ENCODE results near the gene RBPJL.

Gene RBPJL

DNA sequence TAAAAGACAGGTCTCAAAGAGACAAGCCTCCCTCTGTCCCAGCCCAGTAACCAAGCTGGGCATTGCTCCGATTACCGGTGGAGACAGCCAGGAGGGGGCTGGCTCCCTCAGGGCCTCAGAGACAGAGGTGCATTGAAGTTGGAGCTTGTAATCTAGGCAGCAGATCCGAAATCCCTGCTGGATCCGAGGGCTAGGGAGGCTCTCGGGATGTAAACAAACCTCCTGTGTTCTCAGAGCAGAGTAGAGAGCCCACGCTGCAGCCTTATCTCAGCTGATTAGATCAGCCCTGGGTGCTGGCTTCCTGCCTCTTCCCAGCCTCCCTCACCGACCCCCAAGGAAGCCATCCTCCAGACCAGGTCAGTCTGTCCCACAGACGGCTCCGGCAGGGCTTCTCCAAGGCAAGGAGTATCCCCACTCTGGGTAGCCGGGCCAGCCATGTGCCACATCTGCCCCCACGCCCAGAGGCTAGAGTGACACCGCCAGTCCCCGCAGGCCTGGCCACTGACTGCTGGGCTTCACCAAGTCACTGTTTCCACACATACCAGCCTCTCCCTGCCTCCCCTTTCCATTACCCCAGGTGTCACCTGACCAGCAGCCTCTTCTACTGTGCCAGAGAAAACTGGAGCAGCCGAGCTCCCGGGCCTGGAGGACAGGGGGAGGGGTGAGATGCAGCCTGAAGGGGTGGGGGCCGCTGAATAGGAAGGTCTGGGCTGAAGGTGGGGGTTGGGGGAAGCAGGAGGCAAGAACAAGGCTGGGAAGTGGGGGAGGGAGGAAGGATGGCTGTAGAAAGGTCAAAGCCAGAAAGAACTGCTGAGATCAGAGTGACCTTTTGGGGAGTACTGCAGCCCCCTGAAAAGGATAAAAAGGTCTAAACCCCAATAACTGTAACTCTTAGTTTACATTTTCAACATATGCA is 35.6 kb downstream of the RBPJL start:
- peaks cover 30% of the 10 kb centered on the region for H3K4me1 ChIP-seq (ENCODE audit: control insufficient read depth, insufficient read depth, low read length)
- H3K9me3 ChIP-seq (ENCODE audit: control insufficient read depth, insufficient read depth, low read length): no peaks in the 10 kb centered on the region
- no peaks in the 10 kb centered on the region for H3K27me3 ChIP-seq (ENCODE audit: control insufficient read depth, insufficient read depth, low read length)
- peak; percentile 50 for DNase-seq (ENCODE audit: low read depth, low spot score)
- no peak overlapping the region for H3K4me3 ChIP-seq (ENCODE audit: low read length)
- peak overlapping the region; percentile 45 for H3K27ac ChIP-seq (ENCODE audit: low read length)
- no CpG with 5 or more reads among the region's 16 CpGs for WGBS (ENCODE audit: insufficient coverage, insufficient read length)
- H3K36me3 ChIP-seq (ENCODE audit: control insufficient read depth, insufficient read depth, low read length): no peaks in the 10 kb centered on the region

DNA sequence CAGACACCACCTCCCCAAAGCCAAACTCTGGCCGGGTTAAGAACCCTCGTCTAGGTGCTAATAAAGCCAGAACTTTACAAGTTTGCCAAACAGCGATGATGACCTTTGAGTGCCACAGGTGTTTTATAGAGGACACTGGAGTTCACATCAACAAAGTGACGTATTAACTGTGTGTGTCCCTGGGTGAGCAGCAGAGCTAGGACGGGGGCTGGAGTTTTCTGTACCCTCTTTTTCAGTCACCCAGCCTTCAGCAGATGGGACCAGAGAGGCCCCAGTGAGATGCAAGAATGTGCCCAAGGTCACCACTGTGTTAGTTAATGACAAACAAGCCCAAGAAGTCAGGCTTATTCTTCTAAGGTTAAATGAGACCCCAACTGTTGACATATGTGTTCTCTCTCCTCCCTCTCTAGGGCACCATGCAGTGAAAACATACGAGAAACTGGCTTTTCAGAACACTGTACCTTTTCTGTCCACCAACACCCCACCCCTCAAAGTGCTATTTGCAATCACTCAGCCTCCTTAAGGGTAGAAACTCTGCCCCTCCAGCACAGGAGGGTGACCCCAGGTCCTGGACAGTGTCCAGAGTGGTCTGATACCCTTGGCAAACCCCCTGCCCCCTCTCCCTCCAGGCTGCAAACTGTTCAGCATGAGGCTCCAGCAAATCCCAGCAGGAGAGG is 36.4 kb downstream of the RBPJL start:
- no CpG with 5 or more reads among the region's 6 CpGs for WGBS (ENCODE audit: insufficient coverage, insufficient read length)
- Histone ChIP-seq H3K36me3 (ENCODE audit: control insufficient read depth, insufficient read depth, low read length) (no peaks in the 10 kb centered on the region), H3K4me3 (ENCODE audit: low read length) (no peak overlapping the region), H3K9me3 (ENCODE audit: control insufficient read depth, insufficient read depth, low read length) (no peaks in the 10 kb centered on the region), H3K4me1 (ENCODE audit: control insufficient read depth, insufficient read depth, low read length) (peaks cover 26% of the 10 kb centered on the region), H3K27ac (ENCODE audit: low read length) (no peak overlapping the region), H3K27me3 (ENCODE audit: control insufficient read depth, insufficient read depth, low read length) (no peaks in the 10 kb centered on the region)
- DNase-seq (ENCODE audit: low read depth, low spot score): no peak

DNA sequence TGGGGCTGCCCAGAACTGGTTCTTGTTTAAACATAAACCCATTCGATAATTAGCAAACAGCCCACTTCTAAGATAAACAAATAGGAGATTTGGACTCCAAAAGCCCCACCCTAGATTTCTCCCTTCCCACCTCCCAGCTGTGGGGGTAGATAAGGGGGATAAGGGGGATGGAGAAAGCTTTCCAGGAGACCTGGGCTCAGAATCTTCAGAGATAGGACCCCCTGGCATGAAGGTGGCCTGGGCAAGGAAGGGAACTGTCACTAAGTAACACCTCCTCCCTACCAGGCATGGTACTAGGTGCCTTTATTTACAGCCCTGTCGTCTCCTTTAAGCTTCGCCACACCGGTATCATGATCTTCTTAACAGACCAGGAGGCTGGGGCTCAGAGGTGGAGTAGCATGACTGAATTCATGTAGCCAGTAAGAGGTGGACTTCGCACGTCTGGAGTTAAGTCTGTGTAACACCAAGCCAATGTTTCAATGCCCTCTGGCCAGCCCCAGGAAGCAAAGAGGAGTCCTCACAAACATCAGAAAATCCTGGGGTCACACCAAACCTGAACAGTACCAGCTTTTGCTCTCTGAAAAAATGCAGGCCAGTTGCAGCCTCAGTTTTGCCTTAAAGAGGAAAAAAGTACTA is 37.0 kb downstream of the RBPJL start:
- no peak overlapping the region for H3K27ac ChIP-seq (ENCODE audit: low read length)
- no CpG with 5 or more reads among the region's 6 CpGs for WGBS (ENCODE audit: insufficient coverage, insufficient read length)

DNA sequence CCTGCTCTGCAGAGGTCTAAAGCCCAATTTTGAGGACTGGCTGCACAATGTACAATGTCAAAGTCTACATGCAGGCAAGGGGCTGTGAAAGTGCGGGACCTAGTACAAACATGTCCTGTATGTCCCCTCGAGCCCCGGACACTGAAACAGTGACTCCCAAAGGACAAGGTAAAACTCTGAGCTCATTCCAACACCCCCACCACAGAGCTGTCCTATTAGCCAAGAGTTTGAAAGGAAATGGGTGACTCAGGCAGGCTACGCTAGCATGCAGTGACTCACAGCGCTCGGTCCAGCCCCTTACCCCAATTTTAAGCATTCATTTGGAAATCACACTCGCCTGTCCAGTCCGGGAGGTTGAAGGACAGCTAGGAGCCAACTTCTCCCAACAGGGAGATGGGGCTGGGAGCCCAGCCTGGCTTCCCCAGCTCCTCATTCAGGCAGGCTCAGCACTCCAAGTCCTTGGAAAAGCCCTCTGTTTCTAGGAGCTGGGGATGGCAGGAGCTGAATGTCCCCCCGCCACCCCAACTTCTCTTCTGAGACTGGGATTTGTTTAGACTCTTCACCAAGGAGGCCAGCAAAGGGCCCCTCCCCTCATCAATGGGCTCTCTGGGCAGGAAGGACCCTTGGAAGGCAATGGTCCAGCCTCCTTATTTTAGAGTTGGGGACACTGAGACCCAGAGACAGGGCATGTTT is 37.7 kb downstream of the RBPJL start:
- peaks cover 26% of the 10 kb centered on the region for H3K4me1 ChIP-seq (ENCODE audit: control insufficient read depth, insufficient read depth, low read length)

More for the DNA sequence above, 37.0 kb downstream of the RBPJL start:
- Histone ChIP-seq H3K4me1 (ENCODE audit: control insufficient read depth, insufficient read depth, low read length) (peaks cover 26% of the 10 kb centered on the region), H3K36me3 (ENCODE audit: control insufficient read depth, insufficient read depth, low read length) (no peaks in the 10 kb centered on the region), H3K9me3 (ENCODE audit: control insufficient read depth, insufficient read depth, low read length) (no peaks in the 10 kb centered on the region), H3K4me3 (ENCODE audit: low read length) (no peak overlapping the region), H3K27me3 (ENCODE audit: control insufficient read depth, insufficient read depth, low read length) (no peaks in the 10 kb centered on the region)
- no peak for DNase-seq (ENCODE audit: low read depth, low spot score)

DNA sequence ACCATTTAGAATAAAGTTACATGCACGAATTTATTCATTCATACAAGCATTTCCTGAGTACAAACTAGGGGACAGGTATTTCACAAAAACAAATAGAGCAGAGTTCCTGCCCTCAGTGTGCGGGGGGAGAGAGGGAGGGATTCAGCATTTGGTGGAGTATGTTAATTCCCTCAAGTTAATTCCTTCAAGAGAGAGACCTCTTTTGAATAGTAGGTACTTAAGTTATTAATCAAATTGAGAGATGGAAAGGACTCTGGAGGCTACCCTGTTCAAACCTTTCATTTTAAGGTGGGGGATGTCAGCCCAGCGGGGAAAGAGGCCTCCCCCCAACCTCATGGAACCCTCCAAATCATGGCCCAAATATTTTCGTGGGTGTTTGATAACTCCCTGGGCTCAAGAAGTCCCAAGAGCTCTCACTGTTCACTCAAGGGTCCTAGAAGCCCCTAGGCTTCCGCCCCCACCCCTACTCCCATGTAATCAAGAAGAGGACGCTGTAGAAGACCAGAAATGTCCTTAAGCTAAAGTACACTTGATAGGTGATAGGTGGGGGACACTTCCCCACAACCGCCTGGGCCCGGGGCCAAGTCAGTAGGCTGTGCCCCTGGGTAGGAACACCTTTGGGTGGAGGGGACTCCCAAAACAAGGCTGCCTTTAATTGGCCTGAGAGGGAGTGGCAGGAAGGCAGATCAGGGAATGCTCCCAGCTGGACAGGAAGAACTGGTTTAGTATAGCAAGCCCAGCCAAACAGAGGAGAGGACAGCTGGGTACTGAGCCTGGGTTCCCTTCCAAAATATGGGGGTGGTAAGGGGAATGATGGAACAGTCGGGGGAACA is 38.7 kb downstream of the RBPJL start:
- Histone ChIP-seq H3K4me1 (ENCODE audit: control insufficient read depth, insufficient read depth, low read length) (peaks cover 25% of the 10 kb centered on the region), H3K27me3 (ENCODE audit: control insufficient read depth, insufficient read depth, low read length) (no peaks in the 10 kb centered on the region), H3K4me3 (ENCODE audit: low read length) (no peak overlapping the region), H3K9me3 (ENCODE audit: control insufficient read depth, insufficient read depth, low read length) (no peaks in the 10 kb centered on the region), H3K27ac (ENCODE audit: low read length) (no peak overlapping the region), H3K36me3 (ENCODE audit: control insufficient read depth, insufficient read depth, low read length) (no peaks in the 10 kb centered on the region)
- no peak for DNase-seq (ENCODE audit: low read depth, low spot score)
- WGBS (ENCODE audit: insufficient coverage, insufficient read length): no CpG with 5 or more reads among the region's 9 CpGs

More for the DNA sequence above, 37.7 kb downstream of the RBPJL start:
- H3K36me3 ChIP-seq (ENCODE audit: control insufficient read depth, insufficient read depth, low read length): no peaks in the 10 kb centered on the region
- DNase-seq (ENCODE audit: low read depth, low spot score): no peak
- WGBS (ENCODE audit: insufficient coverage, insufficient read length): no CpG with 5 or more reads among the region's 9 CpGs
- no peak overlapping the region for H3K27ac ChIP-seq (ENCODE audit: low read length)
- H3K9me3 ChIP-seq (ENCODE audit: control insufficient read depth, insufficient read depth, low read length): no peaks in the 10 kb centered on the region
- H3K4me3 ChIP-seq (ENCODE audit: low read length): no peak overlapping the region
- H3K27me3 ChIP-seq (ENCODE audit: control insufficient read depth, insufficient read depth, low read length): no peaks in the 10 kb centered on the region

DNA sequence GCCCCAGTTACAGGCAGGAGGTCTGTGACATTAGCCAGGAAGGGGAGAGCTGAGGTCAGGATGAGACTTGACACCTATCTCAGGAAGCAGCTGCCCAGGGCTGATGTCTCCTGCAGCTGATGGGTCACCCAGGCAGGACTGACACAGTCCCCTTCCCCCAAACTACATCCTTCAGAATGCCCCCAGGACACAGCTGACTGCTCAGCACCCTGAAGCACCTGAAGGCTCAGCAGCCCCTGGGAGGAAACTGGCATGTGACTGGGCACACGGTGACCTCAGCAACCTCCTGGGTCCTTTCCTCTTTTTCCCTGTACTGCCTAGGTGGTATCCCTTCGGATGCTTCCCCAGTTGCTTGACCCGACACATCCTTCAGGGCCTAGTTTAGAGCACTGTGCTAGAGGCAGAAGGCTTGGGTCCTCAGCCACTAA is 39.7 kb downstream of the RBPJL start:
- H3K27ac ChIP-seq (ENCODE audit: low read length): no peak overlapping the region
- WGBS (ENCODE audit: insufficient coverage, insufficient read length): no CpG with 5 or more reads among the region's 3 CpGs
- peaks cover 23% of the 10 kb centered on the region for H3K4me1 ChIP-seq (ENCODE audit: control insufficient read depth, insufficient read depth, low read length)
- no peaks in the 10 kb centered on the region for H3K36me3 ChIP-seq (ENCODE audit: control insufficient read depth, insufficient read depth, low read length)
- DNase-seq (ENCODE audit: low read depth, low spot score): no peak
- no peaks in the 10 kb centered on the region for H3K9me3 ChIP-seq (ENCODE audit: control insufficient read depth, insufficient read depth, low read length)
- no peak overlapping the region for H3K4me3 ChIP-seq (ENCODE audit: low read length)
- no peaks in the 10 kb centered on the region for H3K27me3 ChIP-seq (ENCODE audit: control insufficient read depth, insufficient read depth, low read length)

DNA sequence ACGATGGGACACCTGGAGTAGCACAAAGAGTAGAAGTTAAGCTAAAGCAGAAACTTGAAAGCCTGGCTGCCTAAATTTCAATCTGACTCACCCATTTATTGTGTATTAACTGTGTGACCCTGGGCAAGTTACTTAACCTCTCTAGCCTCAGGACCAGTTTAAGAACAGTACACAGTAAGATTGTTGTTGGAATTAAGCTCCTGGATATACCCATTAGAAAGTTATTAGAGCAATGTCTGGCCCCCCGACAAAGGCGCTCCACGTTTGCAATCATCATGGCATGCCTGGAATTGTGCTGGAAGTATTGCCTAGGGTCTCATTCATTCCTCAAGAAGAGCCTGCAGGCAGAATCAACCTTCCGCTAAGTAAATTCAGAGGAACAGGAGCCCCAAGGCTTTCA is 40.2 kb downstream of the RBPJL start:
- Histone ChIP-seq H3K27me3 (ENCODE audit: control insufficient read depth, insufficient read depth, low read length) (no peaks in the 10 kb centered on the region), H3K27ac (ENCODE audit: low read length) (no peak overlapping the region), H3K9me3 (ENCODE audit: control insufficient read depth, insufficient read depth, low read length) (no peaks in the 10 kb centered on the region), H3K4me1 (ENCODE audit: control insufficient read depth, insufficient read depth, low read length) (peaks cover 20% of the 10 kb centered on the region), H3K36me3 (ENCODE audit: control insufficient read depth, insufficient read depth, low read length) (no peaks in the 10 kb centered on the region), H3K4me3 (ENCODE audit: low read length) (no peak overlapping the region)
- DNase-seq (ENCODE audit: low read depth, low spot score): no peak
- no CpG with 5 or more reads among the region's 5 CpGs for WGBS (ENCODE audit: insufficient coverage, insufficient read length)

DNA sequence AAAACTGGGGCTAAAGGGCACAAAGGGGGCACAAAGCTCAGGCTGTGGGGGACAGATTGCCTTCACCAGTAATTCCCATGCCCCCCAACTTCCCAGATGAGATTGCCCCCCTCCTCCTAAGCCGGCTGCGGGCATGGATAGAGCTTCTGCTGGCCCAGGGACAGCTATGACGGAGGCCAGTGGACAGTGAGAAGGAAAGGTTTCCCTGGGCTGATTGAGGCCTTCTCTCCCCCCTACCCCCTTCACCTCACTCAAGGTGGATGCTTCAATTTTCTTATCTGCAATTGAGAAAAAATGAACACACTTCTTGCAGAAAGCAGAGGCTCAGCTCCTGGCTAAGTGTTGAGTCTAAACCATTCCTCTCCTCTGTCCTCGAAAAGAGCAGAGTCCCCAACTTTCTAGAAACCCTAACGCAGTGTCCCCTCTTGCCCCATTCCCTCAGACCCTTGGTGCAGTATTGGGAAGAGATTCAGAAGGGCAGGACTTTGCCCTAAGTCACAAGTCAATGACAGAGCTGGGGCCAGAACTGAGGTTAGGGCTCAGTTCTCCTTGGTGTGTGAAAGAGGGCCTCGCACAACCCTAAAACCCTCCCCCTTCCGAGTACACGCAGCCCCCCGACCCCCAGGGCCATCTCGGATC is 40.8 kb downstream of the RBPJL start:
- H3K36me3 ChIP-seq (ENCODE audit: control insufficient read depth, insufficient read depth, low read length): no peaks in the 10 kb centered on the region
- peaks cover 16% of the 10 kb centered on the region for H3K4me1 ChIP-seq (ENCODE audit: control insufficient read depth, insufficient read depth, low read length)
- H3K27ac ChIP-seq (ENCODE audit: low read length): no peak overlapping the region

DNA sequence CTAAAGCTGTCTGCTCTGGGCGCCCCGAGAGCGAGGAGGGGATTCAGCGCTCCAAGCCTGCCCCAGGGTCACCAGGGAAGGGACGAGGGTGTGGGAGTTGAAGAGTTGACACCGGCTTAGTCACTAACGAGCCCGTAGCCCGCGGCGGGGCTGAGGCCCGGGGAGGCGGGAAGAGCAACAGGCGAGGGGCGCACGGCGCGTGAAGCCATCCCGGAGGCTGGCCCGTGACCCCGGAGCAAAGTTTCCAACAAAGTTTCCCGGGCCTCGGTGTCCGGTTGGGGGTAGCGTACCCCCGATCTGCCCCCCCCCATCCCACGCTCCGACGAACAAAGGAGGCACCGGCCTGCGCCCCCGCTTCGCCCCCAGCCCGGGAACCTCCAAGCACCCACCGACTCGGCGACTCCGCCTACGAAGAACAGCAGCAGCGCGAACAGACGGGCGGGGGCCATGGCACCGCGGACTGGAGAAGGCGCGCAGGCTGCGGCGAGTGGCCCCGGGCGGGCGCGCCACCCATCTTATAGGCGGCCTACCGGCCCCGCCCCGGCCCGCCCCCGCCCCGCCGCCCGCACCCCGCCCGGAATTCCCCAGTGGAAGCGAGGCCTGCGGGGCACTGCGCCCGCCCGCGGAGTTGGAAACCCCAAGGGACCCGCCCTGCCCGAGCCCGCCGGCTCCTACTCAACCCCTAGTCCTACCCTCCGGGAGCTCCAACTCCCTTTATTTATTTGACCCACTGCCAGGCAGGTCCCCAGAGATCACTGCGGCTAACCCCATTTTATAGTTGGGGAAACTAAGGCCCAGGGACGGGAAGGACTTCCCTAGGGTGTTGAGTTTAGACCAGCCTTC is 41.5 kb downstream of the RBPJL start, which contains the start of gene SDC4:
TSS of gene SDC4 (minus strand) at position 489 of the 843 bp plus-strand sequence. CDS start at position 449, 40 bp downstream.
- peaks cover 16% of the 10 kb centered on the region for H3K4me1 ChIP-seq (ENCODE audit: control insufficient read depth, insufficient read depth, low read length)
- WGBS (ENCODE audit: insufficient coverage, insufficient read length): no CpG with 5 or more reads among the region's 77 CpGs
- H3K27ac ChIP-seq (ENCODE audit: low read length): no peak within 1 kb of the TSS

More for the DNA sequence above, 40.8 kb downstream of the RBPJL start:
- no CpG with 5 or more reads among the region's 10 CpGs for WGBS (ENCODE audit: insufficient coverage, insufficient read length)
- no peaks in the 10 kb centered on the region for H3K9me3 ChIP-seq (ENCODE audit: control insufficient read depth, insufficient read depth, low read length)
- no peaks in the 10 kb centered on the region for H3K27me3 ChIP-seq (ENCODE audit: control insufficient read depth, insufficient read depth, low read length)
- H3K4me3 ChIP-seq (ENCODE audit: low read length): peak overlapping the region; percentile 65
- no peak for DNase-seq (ENCODE audit: low read depth, low spot score)

More for the DNA sequence above, 41.5 kb downstream of the RBPJL start, which contains the start of gene SDC4:
- H3K9me3 ChIP-seq (ENCODE audit: control insufficient read depth, insufficient read depth, low read length): no peaks in the 10 kb centered on the region
- H3K36me3 ChIP-seq (ENCODE audit: control insufficient read depth, insufficient read depth, low read length): no peaks in the 10 kb centered on the region
- no peaks in the 10 kb centered on the region for H3K27me3 ChIP-seq (ENCODE audit: control insufficient read depth, insufficient read depth, low read length)
- peak within 1 kb of the TSS; percentile 65 for H3K4me3 ChIP-seq (ENCODE audit: low read length)
- no peak for DNase-seq (ENCODE audit: low read depth, low spot score)
